CD4-positive, alpha-beta T cell (primary cell): ENCODE measurements around the gene GPR65. TPM values are rescaled to one million over a fixed set of nuclear protein-coding genes. Genes with fewer than 3 reads are reported as not detected.

Source experiments
- ATAC-seq: fragments of 200-7000 bp; cut with Tn5 transposase; one replicate; pipeline ENCODE4 v1.10.0; 2022; ENCODE audit warnings: mild to moderate bottlenecking; ENCODE audit not compliant: poor library complexity
- CTCF ChIA-PET: fragments of 350-600 bp; sonication (Branson Sonifier 250); formaldehyde crosslinking; loops from one replicate; lab custom pipeline; 2021; ENCODE audit warnings: antibody characterized with exemption, inconsistent platforms; lab: Charles Lee
- POLR2A ChIA-PET: fragments of 350-600 bp; sonication (Branson Sonifier 250); formaldehyde crosslinking; loops from one replicate; lab custom pipeline; 2021; ENCODE audit warnings: antibody characterized with exemption, inconsistent platforms; lab: Charles Lee
- DNase-seq, 14 experiments: peaks; one replicate each; pipeline ENCODE4 v3.0.0-alpha.2; 2013 to 2020; ENCODE audit warnings: mixed read lengths in 2 of 14
- H3K27ac ChIP-seq, 2 donors: one replicate each; pipeline versions ENCODE4 v1.5.1 to v1.7.0; 2013; ENCODE audit warnings: low read length in 2 of 2, low read depth in 1 of 2, mild to moderate bottlenecking in 1 of 2
- H3K27me3 ChIP-seq, 2 experiments: 1 replicate in 1 of 2; 2 replicates in 1 of 2; pipeline versions ENCODE4 v1.6.1 to v1.7.0; 2013; ENCODE audit warnings: low read length in 2 of 2, control low read depth in 1 of 2, mild to moderate bottlenecking in 1 of 2, moderate library complexity in 1 of 2; ENCODE audit not compliant: insufficient read depth in 2 of 2, control insufficient read depth in 1 of 2
- H3K36me3 ChIP-seq: one replicate; pipeline ENCODE4 v1.6.1; 2013; ENCODE audit warnings: low read length, control low read depth; ENCODE audit not compliant: insufficient read depth
- H3K4me1 ChIP-seq: one replicate; pipeline ENCODE4 v1.6.1; 2013; ENCODE audit warnings: low read length, control low read depth; ENCODE audit not compliant: insufficient read depth
- H3K4me3 ChIP-seq: one replicate; pipeline ENCODE4 v1.5.1; 2013; ENCODE audit warnings: mild to moderate bottlenecking, low read length, moderate library complexity
- H3K9me3 ChIP-seq, 2 experiments: 1 replicate in 1 of 2; 2 replicates in 1 of 2; pipeline versions ENCODE4 v1.6.1 to v1.7.0; 2013; ENCODE audit warnings: low read length in 2 of 2, mild to moderate bottlenecking in 2 of 2, control low read depth in 1 of 2, moderate library complexity in 1 of 2; ENCODE audit not compliant: control insufficient read depth in 1 of 2, insufficient read depth in 1 of 2
- H3K27ac Mint-ChIP-seq: one replicate; pipeline ENCODE4 v1.8.0; 2020; ENCODE audit warnings: mixed read lengths
- H3K27me3 Mint-ChIP-seq: one replicate; pipeline ENCODE4 v1.8.0; 2021; ENCODE audit warnings: mixed read lengths
- H3K36me3 Mint-ChIP-seq: one replicate; pipeline ENCODE4 v1.8.0; 2021; ENCODE audit warnings: low read depth, mixed read lengths
- H3K4me1 Mint-ChIP-seq: one replicate; pipeline ENCODE4 v1.8.0; 2021; ENCODE audit warnings: low read depth, mixed read lengths
- H3K4me3 Mint-ChIP-seq: one replicate; pipeline ENCODE4 v1.8.0; 2020; ENCODE audit warnings: mild to moderate bottlenecking, mixed read lengths
- H3K9me3 Mint-ChIP-seq: one replicate; pipeline ENCODE4 v1.8.0; 2020; ENCODE audit warnings: mixed read lengths
- CTCF ChIP-seq: fragments of 200-600 bp; IDR thresholded peaks from one replicate; pipeline ENCODE4 v1.8.0; 2022; ENCODE audit warnings: antibody characterized with exemption, mild to moderate bottlenecking
- intact Hi-C, 2 experiments: fragments of 100-400 bp; cut with DNase I in 1 of 2; cut with micrococcal nuclease in 1 of 2; formaldehyde crosslinking; loops; one replicate each; pipeline versions ENCODE4 v1.15.1 to v1.9.0; 2023 to 2025; cut with DNase I, micrococcal nuclease
- total RNA-seq, 174 experiments: library from RNA in 2 of 174; stranded (reverse) in 2 of 174; gene quantifications; one replicate each; pipeline ENCODE4 v1.2.3 and lab custom pipeline; 2021 to 2026

The GPR65 gene
- total RNA-seq, 2 experiments from 2014 or later: 10.5 to 10.7 TPM

- Histone ChIP-seq H3K9me3 (no peaks in the 10 kb centered on the region), H3K27me3 (no peaks in the 10 kb centered on the region), H3K4me1 (peaks cover 46% of the 10 kb centered on the region), H3K27ac (no peak overlapping the region), H3K4me3 (no peak overlapping the region), H3K36me3 (no peaks in the 10 kb centered on the region)
- Mint-ChIP-seq H3K27me3 (no peaks in the 10 kb centered on the region), H3K4me3 (no peak overlapping the region), H3K27ac (peak overlapping the region; percentile 48), H3K36me3 (no peaks in the 10 kb centered on the region), H3K4me1 (peaks cover 96% of the 10 kb centered on the region), H3K9me3 (no peaks in the 10 kb centered on the region)
- no peak for TF ChIP-seq CTCF
- POLR2A ChIA-PET: interaction anchor here (1.9 kb wide), 1 partner anchor 32 kb away, joined by 19 read pairs; the partner anchor contains the start of gene GALC
- ATAC-seq (no peak), DNase-seq (no peak)
- intact Hi-C loops: loop anchor here in 1 of 2 experiments (10.0 kb wide), 1 partner anchor 359 kb away; the partner anchor contains the start of gene SPATA7
- CTCF ChIA-PET: no interaction called here
Measured at GRCh38 chr14:88025313-88025712, 20.4 kb downstream of the GPR65 start.

- ChIA-PET CTCF (interaction anchor here (1.1 to 1.5 kb wide), 2 partner anchors 11 to 142 kb away, joined by 3 read pairs; no protein-coding TSS in a partner anchor), POLR2A (interaction anchor here (0.8 to 1.9 kb wide), 4 partner anchors 10 to 34 kb away, joined by 3 to 19 read pairs (median 6); partner anchors contain the start of genes GALC and GPR65)
- DNase-seq: peak in 3 of 14 experiments; percentile 26 to 69 (median 27)
- Mint-ChIP-seq H3K4me1 (peaks cover 86% of the 10 kb centered on the region), H3K4me3 (peak overlapping the region; percentile 68), H3K27me3 (no peaks in the 10 kb centered on the region), H3K27ac (peak overlapping the region; percentile 62), H3K36me3 (no peaks in the 10 kb centered on the region), H3K9me3 (no peaks in the 10 kb centered on the region)
- Histone ChIP-seq H3K4me1 (peaks cover 48% of the 10 kb centered on the region), H3K4me3 (no peak overlapping the region), H3K27me3 (no peaks in the 10 kb centered on the region), H3K36me3 (no peaks in the 10 kb centered on the region), H3K27ac (peak overlapping the region in 1 of 2 donors; percentile 21), H3K9me3 (no peaks in the 10 kb centered on the region)
- no peak for TF ChIP-seq CTCF
- intact Hi-C loops: loop anchor here in 1 of 2 experiments (10.0 kb wide), 1 partner anchor 358 kb away; the partner anchor contains the start of gene SPATA7
- peak; percentile 65 for ATAC-seq
Measured at GRCh38 chr14:88026890-88027289, 22.0 kb downstream of the GPR65 start.

GRCh38 chr14:88029500-88029899, 24.6 kb downstream of the GPR65 start:
- Histone ChIP-seq H3K4me3 (no peak overlapping the region), H3K9me3 (no peaks in the 10 kb centered on the region), H3K36me3 (no peaks in the 10 kb centered on the region), H3K4me1 (peaks cover 34% of the 10 kb centered on the region), H3K27ac (no peak overlapping the region), H3K27me3 (no peaks in the 10 kb centered on the region)
- H3K27ac Mint-ChIP-seq: peak overlapping the region; percentile 45
- ATAC-seq (no peak), DNase-seq (no peak)
- POLR2A ChIA-PET: no interaction called here
- no peaks in the 10 kb centered on the region for H3K27me3 Mint-ChIP-seq
- intact Hi-C loops: loop anchor here in 1 of 2 experiments (10.0 kb wide), 1 partner anchor 355 kb away; the partner anchor contains the start of gene SPATA7
- no peak overlapping the region for H3K4me3 Mint-ChIP-seq
- no peak for TF ChIP-seq CTCF
- CTCF ChIA-PET: no interaction called here
- no peaks in the 10 kb centered on the region for H3K9me3 Mint-ChIP-seq
- no peaks in the 10 kb centered on the region for H3K36me3 Mint-ChIP-seq
- H3K4me1 Mint-ChIP-seq: peaks cover 63% of the 10 kb centered on the region
